ENCODE measurements around the gene RLN3. TPM values are rescaled to one million over a fixed set of nuclear protein-coding genes. Genes with fewer than 3 reads are reported as not detected.
"Not testable (repeated sequence)": the region's sequence is repeated elsewhere in the genome, so short reads cannot be mapped to it uniquely, and the experiment has no call there.

RLN3 gene
- total and polyA plus RNA-seq, 9 donors, result not detected

- H3K27ac ChIP-seq, result no peak overlapping the region
- TF ChIP-seq POLR2A (IDR thresholded peaks at IDR 0.05) (no peak), EP300 (IDR thresholded peaks at IDR 0.05) (no peak), CTCF (IDR thresholded peaks at IDR 0.05) (no peak)
- 54 to 69% (median 65%) methylated on average over 5 of the region's 5 CpGs for WGBS, 3 donors
These were observed 6.5 kb upstream of the RLN3 start for GRCh38 chr19:14021474-14021873.

GRCh38 chr19:14022469-14022868 is 5.5 kb upstream of the RLN3 start:
- Histone ChIP-seq H3K36me3 (no peaks in the 10 kb centered on the region), H3K27ac (no peak overlapping the region), H3K9me3 (no peaks in the 10 kb centered on the region), H3K4me3 (no peak overlapping the region), H3K27me3 (no peaks in the 10 kb centered on the region), H3K4me1 (ENCODE audit: insufficient read depth) (no peaks in the 10 kb centered on the region)
- intact Hi-C loops (cut with DNase I), result no loop called here
- 63 to 71% (median 71%) methylated on average over 4 of the region's 4 CpGs for WGBS, 3 donors
- DNase-seq, result no peak
- no peak for TF ChIP-seq EP300 (IDR thresholded peaks at IDR 0.05)
- no peak for TF ChIP-seq CTCF (IDR thresholded peaks at IDR 0.05)
- TF ChIP-seq POLR2A (IDR thresholded peaks at IDR 0.05), result no peak

More at GRCh38 chr19:14021474-14021873, 6.5 kb upstream of the RLN3 start:
- no peaks in the 10 kb centered on the region for H3K9me3 ChIP-seq
- no peaks in the 10 kb centered on the region for H3K27me3 ChIP-seq
- no peaks in the 10 kb centered on the region for H3K4me1 ChIP-seq (ENCODE audit: insufficient read depth)
- DNase-seq, result no peak
- no peak overlapping the region for H3K4me3 ChIP-seq
- H3K36me3 ChIP-seq, result no peaks in the 10 kb centered on the region
- intact Hi-C loops (cut with DNase I), result no loop called here

DNA sequence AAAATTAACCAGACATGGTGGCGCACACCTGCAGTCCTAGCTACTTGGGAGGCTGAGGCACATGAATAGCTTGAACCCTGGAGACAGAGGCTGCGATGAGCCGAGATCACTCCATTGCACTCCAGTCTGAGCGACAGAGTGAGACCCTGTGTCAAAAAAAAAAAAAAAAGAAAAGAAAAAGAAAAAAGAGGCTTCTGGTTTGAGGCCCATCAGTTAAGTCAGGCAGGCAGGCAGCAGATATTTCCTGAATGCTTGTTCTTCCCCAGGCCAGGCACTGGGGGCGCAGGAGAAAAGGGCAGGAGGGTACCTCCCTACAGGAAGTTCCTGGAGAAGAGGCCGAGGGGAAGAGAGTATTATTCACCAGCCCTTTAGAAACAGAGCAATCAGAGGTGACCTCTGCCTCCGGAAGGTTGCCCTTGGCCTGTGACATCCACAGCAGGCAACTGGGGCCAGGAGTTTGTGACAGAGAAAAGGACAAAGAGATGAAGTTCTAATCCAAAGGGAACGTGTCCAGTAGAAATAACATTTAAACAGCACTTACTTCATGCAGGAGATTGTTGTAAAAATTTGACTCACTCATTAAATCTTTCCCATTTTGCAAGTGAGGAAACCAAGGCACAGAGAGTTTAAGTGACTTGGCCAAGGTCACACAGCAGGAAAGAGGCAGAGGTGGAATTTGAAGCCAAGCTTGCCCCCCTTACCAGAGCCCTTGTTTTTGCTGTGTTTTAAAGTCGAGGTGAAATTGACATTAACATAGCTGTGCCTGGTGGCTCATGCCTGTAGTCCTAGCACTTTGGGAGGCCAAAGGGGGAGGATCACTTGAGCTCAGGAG is 4.3 kb upstream of the RLN3 start:
- WGBS, 3 donors, result 54 to 63% (median 56%) methylated on average over 9 of the region's 9 CpGs
- H3K9me3 ChIP-seq, result no peaks in the 10 kb centered on the region
- H3K4me3 ChIP-seq, result no peak overlapping the region
- TF ChIP-seq POLR2A (IDR thresholded peaks at IDR 0.05), result no peak
- no peak for TF ChIP-seq EP300 (IDR thresholded peaks at IDR 0.05)
- no peak for TF ChIP-seq CTCF (IDR thresholded peaks at IDR 0.05)
- no peaks in the 10 kb centered on the region for H3K4me1 ChIP-seq (ENCODE audit: insufficient read depth)
- H3K27ac ChIP-seq, result no peak overlapping the region
- no peak for DNase-seq
- intact Hi-C loops (cut with DNase I), result no loop called here
- H3K36me3 ChIP-seq, result no peaks in the 10 kb centered on the region
- no peaks in the 10 kb centered on the region for H3K27me3 ChIP-seq

- H3K27me3 ChIP-seq; H3K4me1 ChIP-seq (ENCODE audit: insufficient read depth); DNase-seq; H3K27ac ChIP-seq; intact Hi-C loops (cut with DNase I); H3K4me3 ChIP-seq; H3K36me3 ChIP-seq; H3K9me3 ChIP-seq: not testable (repeated sequence)
- WGBS, 3 donors, result 88 to 92% (median 92%) methylated on average over 5 of the region's 5 CpGs
These were observed 1.2 kb upstream of the RLN3 start for GRCh38 chr19:14026652-14027192.

DNA sequence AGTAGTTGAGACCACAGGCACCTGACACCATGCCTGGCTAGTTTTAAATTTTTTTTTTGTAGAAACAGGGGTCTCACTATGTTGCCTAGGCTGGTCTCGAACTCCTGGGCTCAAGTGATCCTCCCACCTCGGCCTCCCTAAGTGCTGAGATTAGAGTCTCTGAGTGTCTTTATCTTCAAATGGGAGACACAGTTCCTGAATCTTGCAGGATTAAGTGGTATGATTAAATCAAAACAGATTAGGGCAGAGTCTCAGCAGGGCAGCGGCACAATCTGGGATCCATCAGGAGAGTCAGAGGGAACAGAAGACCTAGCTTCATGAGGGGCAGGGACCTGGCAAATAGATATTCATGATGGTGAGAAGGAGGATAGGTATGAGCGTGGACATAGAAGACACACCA is 953 bp downstream of the RLN3 start:
- intact Hi-C loops (cut with DNase I), result no loop called here
- DNase-seq, result no peak
- no peaks in the 10 kb centered on the region for H3K27me3 ChIP-seq
- H3K9me3 ChIP-seq, result no peaks in the 10 kb centered on the region
- TF ChIP-seq EP300 (IDR thresholded peaks at IDR 0.05), result no peak
- no peak for TF ChIP-seq POLR2A (IDR thresholded peaks at IDR 0.05)
- TF ChIP-seq CTCF (IDR thresholded peaks at IDR 0.05), result no peak
- H3K27ac ChIP-seq, result no peak overlapping the region
- H3K4me1 ChIP-seq (ENCODE audit: insufficient read depth), result no peaks in the 10 kb centered on the region
- H3K36me3 ChIP-seq, result no peaks in the 10 kb centered on the region
- WGBS, 3 donors, result 63 to 76% (median 66%) methylated on average over 4 of the region's 4 CpGs
- no peak overlapping the region for H3K4me3 ChIP-seq
